Urothelium cell line (cell line): ENCODE measurements around the gene RABIF.

Experiments
- DNase-seq: peaks from one replicate; pipeline ENCODE4 v3.0.0; 2011; ENCODE audit warnings: low spot score, mixed read lengths
- FAIRE-seq: peaks from 2 replicates; lab custom pipeline; 2011; peaks lifted over from hg19 to GRCh38; lab: Jason Lieb, UNC

The RABIF gene

DNA sequence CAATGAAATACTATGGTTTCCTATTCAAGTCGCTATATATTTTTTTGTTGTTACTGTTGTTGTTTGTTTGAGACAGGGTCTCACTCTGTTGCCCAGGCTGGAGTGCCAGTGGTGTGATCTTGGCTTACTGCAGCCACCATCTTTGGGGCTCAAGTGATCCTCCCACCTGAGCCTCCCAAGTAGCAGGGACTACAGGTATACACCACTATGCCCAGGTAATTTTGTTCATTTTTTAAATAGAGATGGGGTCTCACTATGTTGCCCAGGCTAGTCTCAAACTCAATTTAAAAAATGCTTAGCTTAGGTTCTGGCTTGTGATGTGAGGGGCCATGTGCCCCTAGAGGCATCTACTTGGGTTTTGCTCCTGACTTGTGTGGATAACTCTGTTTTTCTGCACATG lies 9.8 kb downstream of the RABIF start:
- no peak for FAIRE-seq
- DNase-seq, result no peak

- DNase-seq, result no peak
- FAIRE-seq, result no peak
These were observed 15.9 kb downstream of the RABIF start for GRCh38 chr1:202873026-202873425.

GRCh38 chr1:202871367-202871766 lies 17.6 kb downstream of the RABIF start:
- FAIRE-seq (no peak), DNase-seq (no peak)

DNA sequence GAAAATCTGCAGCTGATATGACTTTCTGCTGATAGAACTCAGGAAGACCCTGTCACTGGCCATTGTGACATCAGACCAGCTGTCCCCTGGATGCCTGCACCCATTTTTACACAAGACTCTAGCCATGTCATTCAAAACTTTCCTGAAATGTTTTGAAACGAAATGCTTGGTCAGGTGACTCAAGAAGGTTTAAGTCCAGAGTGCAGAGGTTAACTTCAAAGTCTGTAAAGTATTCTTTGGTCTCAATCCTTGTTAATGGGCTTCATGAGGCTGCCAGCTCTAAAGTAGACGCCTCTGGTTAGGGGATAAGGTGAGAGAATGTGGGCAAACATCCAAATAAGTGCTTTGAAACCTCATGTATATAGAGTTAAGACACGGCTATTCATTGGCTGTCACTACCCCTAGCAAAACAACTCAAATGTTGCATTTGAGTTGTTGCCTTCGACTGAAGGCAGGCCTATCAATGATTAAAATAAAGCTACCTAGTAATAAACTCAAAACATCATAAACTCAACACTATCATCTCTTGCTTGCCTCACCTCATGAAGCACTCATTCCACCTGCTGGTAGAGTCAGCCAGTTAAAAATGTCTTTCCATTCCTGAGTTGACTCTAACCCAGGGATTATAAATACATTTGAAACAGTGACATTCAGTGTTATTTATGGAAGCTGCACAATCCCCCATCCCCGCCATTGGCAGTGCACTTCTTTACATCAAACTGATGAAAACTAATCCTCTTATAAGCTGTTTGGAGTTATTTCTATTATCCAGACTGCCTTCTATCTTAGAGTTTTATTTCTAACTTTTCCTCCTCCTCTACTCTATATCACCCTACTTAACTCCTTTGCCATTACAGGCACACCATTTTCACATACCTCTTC lies 26.0 kb downstream of the RABIF start:
- DNase-seq (no peak), FAIRE-seq (no peak)

DNA sequence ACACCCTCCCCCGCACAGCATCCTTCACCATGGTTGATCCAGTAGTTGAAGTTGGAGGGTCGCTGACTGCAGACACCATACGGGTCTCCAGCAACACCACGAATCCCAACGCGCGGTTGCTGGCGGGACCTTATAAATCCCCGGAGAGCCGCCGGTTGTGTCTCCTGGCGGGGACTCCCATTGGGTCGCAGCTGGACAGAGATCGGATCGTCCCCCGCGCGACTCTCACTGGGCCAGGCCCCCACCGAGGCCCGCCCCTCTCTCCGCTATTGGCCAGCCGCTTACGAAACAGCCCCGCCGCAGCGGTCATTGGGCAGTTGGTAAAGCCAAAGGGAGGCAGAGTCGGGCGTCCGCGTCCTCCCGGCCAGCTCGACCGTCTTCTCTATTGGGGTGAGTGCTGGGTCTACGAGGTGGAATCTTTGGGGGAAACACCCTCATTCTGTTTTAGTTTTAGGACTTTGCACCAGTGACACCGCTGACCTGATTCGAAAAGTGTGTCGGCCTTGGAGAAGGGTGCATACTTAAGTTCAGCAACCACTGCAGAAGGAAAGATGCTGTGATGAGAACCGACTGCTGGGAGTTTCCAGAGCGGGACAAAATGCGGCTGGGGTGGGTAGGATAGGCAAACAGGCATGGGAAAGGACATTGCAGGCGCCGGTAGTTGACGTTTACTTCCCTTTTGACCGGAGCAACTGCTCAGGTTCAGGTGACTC lies 27.4 kb downstream of the RABIF start:
- DNase-seq (peak; percentile 96), FAIRE-seq (no peak)

DNA sequence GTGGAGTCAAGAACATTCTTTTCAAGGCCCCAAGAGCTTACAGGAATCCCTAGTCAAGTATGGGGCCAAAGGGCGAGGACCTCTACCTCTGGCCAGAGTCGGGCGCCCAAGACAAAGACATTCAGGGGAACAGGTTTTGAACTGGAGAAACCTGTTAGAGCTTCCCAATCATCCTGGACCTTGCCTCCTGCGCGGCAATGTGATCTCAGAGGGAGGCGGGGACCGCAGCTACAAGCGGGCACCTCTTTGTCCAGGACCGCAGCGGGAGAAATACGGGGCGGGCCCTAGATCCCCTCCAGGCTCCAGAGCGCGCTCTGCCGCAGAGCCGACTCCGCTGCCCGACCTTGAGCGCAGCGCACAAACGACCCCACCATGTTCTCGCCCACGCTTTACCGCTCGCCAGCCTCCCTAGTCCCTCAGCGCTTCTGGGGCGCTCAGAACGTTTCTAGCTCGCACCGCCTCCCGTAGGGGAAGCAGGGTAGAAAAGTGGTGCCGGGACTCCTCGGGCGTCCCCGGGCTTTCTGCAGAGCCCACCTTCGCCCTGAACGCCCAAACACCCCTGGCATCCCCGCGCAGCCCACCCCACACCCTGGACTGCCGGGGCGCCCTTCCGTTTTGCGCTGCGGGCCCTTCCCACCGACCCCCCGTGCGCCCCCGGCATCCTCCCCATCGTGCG lies 28.1 kb downstream of the RABIF start:
- DNase-seq (peak; percentile 61), FAIRE-seq (no peak)

DNA sequence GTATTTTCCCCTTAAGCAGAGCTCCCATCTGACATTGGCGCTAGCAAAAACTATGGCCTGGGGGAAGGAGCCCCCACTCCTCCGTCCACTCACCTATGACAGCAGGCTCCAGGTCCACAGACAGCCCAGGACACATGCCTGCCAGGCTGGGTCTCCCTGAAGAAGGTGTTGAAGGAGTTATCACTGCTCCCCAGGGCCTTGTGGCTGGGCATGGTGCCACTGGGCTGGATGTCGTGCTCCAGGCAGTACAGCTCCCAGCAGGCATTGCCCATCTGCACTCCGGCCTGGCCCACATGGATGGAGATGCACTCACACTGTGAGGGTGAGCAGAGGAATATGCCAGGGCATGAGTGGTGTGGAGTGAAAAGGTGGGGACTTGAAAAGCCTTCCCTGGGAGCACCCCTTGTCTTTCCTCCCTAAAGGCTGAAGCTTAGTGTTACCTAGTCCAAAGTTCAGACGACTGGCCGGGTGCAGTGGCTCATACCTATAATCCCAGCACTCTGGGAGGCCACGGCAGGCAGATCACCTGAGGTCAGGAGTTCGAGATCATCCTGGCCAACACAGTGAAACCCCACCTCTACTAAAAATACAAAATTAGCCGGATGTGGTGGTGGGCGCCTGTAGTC lies 30.0 kb downstream of the RABIF start:
- no peak for DNase-seq
- no peak for FAIRE-seq

DNA sequence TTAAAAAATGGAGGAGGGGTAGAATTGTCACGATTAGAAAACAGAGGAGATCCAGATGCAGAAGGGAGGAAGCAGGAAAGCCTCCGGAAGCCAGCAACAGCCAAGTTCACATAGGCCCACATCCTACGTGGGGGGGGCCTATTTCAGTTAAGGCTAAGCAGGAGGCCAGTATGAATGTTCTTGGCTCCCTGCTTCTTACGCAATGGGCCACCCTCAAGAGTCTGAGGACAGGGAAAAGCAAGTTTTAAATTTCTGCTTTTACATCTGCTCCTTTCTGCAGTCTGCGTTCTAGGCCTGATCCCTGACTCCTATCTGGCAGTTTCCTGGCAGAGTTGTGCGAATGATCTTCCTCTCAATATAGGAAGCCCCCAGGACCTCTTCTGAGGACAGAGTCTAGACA lies 30.6 kb downstream of the RABIF start:
- no peak for FAIRE-seq
- DNase-seq, result no peak

GRCh38 chr1:202857136-202857610 lies 31.8 kb downstream of the RABIF start:
- no peak for FAIRE-seq
- DNase-seq, result no peak

DNA sequence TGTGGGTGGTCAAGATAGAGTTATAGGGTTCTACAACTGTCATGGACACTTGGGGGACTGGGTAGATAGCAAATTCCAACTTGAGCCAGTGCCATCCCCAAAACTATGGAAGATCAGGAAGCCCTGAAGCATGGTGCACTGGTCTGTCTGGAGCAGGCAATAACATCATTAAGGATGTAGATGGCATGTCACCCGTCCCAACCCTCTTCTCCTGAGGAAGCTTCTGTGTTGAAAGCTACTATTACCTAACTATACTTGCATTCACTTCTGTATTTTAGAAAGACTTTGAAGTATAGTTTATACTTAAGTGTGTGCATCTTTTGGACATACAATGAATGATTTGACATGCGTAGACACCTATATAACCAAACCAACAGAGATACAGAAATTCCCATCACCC lies 32.9 kb downstream of the RABIF start:
- no peak for DNase-seq

GRCh38 chr1:202854787-202855186 lies 34.2 kb downstream of the RABIF start:
- FAIRE-seq (no peak), DNase-seq (no peak)

More for the DNA sequence above, 32.9 kb downstream of the RABIF start:
- FAIRE-seq, result no peak

- FAIRE-seq, result no peak
- peak; percentile 57 for DNase-seq
These were observed 36.6 kb downstream of the RABIF start for GRCh38 chr1:202852163-202852904.

DNA sequence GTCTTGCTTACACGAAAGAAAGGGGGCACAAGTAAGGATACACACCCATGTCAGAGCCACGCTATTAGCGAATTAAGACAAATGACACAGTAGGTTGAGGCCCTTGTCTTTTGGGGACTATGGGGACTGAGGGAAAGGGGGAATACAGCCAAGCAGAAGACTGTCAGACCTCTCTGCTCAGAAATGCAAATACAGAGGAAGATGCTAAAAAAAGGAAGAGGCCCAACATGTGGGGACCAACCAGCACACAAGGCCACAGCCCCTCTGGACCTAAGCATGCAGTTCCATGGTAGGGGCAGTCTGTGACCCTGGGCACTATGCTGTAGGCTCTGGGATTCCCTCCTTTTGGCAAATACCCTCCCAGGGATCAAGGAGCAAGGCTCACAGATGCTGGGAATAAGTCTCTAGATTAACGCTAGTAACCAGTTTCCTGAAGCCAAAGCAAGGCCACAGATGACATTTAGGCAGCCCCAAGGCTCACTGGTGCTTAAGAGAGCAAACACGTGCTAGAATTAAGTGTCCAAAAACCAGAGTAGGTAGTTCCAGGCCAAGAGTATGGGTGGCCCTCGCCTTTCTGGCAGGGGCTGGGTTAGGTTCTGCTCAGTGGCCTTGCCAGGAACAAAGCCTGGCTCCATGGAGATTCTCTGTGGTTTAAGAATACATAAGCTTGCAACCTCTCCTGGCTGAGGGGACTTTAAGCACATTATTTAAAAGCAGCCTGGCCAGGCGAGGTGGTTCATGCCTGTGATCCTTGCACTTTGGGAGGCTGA lies 38.2 kb downstream of the RABIF start:
- no peak for FAIRE-seq
- DNase-seq, result no peak

DNA sequence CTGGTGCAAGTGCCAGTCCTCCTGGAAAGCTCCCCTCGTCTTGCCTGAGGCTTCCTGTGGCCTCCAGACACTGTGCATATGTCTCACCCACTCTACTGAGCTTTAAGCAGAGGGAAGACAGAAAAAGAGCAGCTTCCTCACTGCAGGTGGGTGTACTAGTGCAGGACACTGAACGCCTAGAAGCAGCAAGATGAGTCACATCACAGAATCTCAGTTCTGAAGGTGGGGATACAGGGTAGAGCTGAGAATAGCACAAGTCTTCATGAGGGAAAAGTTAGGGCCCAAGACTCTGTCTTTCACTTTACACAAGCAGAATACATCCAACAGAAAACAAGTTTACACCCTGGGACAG lies 40.8 kb downstream of the RABIF start:
- DNase-seq (no peak), FAIRE-seq (no peak)

GRCh38 chr1:202844935-202845334 lies 44.0 kb downstream of the RABIF start:
- no peak for FAIRE-seq
- no peak for DNase-seq

DNA sequence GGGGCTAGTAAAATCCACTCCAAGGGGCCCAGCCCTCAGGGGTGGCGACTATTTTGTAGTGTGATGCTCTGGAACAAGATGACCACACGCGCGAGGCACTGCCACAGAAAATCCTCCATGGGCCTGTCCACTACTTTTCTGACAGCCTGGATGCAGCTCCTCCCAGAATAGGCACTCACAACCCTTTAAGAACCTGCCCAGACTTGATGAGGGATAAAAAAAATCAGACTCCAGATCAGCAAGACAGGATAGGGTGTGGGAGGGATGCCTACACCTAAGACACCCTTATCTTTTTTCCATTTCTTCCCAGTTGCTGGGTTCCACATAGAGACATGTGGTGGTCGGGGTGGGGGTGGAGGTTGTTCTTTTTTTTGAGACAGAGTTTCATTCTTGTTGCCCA lies 44.7 kb downstream of the RABIF start:
- DNase-seq (no peak), FAIRE-seq (no peak)

DNA sequence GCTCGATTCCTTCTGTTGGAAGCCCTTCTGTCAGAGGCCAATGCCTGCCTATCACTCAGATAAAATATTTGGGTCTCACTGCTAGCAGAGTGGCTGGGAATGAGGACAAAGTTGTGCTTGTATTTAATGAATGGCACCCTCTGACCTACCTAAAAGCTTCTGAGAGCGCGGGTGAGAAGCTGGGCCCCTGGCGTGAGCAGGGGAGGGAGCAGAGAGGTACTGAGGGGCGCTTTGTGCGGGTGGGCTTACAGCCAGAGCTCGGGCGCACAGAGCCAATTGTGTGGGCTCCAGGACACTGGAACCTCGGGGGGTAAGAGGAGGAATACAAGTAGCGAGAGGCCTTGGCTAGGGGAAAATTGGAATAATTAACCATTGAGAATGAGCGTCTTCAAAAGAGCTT lies 45.9 kb downstream of the RABIF start:
- no peak for FAIRE-seq
- no peak for DNase-seq

DNA sequence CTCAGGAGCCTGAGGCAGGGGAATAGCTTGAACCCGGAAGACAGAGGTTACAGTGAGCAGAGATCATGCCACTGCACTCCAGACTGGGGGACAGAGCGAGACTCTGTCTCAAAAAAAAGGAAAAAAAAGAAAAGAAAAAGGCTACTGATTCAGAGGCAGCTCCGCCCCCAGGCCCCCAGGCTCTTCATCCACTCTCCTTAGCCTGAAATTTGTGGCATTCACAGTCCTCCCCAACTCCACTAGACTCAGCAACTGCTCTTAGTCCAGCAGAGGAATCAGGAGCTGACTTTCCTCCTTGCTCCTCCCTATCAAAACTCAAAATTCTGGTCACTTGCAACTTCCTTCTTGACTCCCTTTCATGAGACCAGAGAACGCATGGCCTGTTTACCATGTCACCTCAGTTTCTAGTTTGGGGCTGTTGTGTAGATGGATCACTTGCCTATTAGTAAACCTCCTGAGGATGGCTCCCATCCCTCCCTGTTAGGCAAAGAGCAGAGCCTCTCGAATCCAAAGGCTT lies 51.1 kb downstream of the RABIF start:
- FAIRE-seq (no peak), DNase-seq (no peak)

GRCh38 chr1:202836623-202837403 lies 52.1 kb downstream of the RABIF start:
- no peak for FAIRE-seq

More at GRCh38 chr1:202836623-202837403, 52.1 kb downstream of the RABIF start:
- no peak for DNase-seq
